Measurements from ENCODE around the gene HMGN4.
"Not testable (repeated sequence)": the region's sequence is repeated elsewhere in the genome, so short reads cannot be mapped to it uniquely, and the experiment has no call there.

HMGN4 gene

GRCh38 chr6:26537846-26538571 is at the start of gene HMGN4:
TSS of gene HMGN4 (plus strand) at chr6:26538366. CDS start at chr6:26545207, 6,841 bp downstream.
- DNase-seq (ENCODE audit: low read depth in 3 of 3, low spot score in 1 of 3): peak; percentile 55 to 71 (median 60)

- DNase-seq (ENCODE audit: low read depth in 3 of 3, low spot score in 1 of 3): no peak
Observed at GRCh38 chr6:26489996-26490964, 47.9 kb upstream of the HMGN4 start.

- DNase-seq (ENCODE audit: low read depth in 3 of 3, low spot score in 1 of 3): no peak
Observed at GRCh38 chr6:26491604-26492003, 46.6 kb upstream of the HMGN4 start.

GRCh38 chr6:26493258-26493657 is 44.9 kb upstream of the HMGN4 start:
- no peak for DNase-seq (ENCODE audit: low read depth in 3 of 3, low spot score in 1 of 3)

- no peak for DNase-seq (ENCODE audit: low read depth in 3 of 3, low spot score in 1 of 3)
Observed at GRCh38 chr6:26494117-26494516, 44.0 kb upstream of the HMGN4 start.

GRCh38 chr6:26495281-26495680 is 42.9 kb upstream of the HMGN4 start:
- DNase-seq (ENCODE audit: low read depth in 3 of 3, low spot score in 1 of 3): no peak

GRCh38 chr6:26497610-26498009 is 40.6 kb upstream of the HMGN4 start:
- no peak for DNase-seq (ENCODE audit: low read depth in 3 of 3, low spot score in 1 of 3)

- no peak for DNase-seq (ENCODE audit: low read depth in 3 of 3, low spot score in 1 of 3)
Observed at GRCh38 chr6:26500102-26500501, 38.1 kb upstream of the HMGN4 start, which contains the start of gene BTN1A1. TSS of gene BTN1A1 (plus strand) at chr6:26500303. CDS start at chr6:26501287, 984 bp downstream.

GRCh38 chr6:26501482-26501986 is 36.6 kb upstream of the HMGN4 start:
- peak in 1 of 3 donors; percentile 8 for DNase-seq (ENCODE audit: low read depth in 3 of 3, low spot score in 1 of 3)

GRCh38 chr6:26502165-26502564 is 36.0 kb upstream of the HMGN4 start:
- DNase-seq (ENCODE audit: low read depth in 3 of 3, low spot score in 1 of 3): no peak

- DNase-seq (ENCODE audit: low read depth in 3 of 3, low spot score in 1 of 3): no peak
Observed at GRCh38 chr6:26502626-26503025, 35.5 kb upstream of the HMGN4 start.

- no peak for DNase-seq (ENCODE audit: low read depth in 3 of 3, low spot score in 1 of 3)
Observed at GRCh38 chr6:26507658-26508057, 30.5 kb upstream of the HMGN4 start.

- not testable (repeated sequence) for DNase-seq (ENCODE audit: low read depth in 3 of 3, low spot score in 1 of 3)
Observed at GRCh38 chr6:26511033-26511432, 27.1 kb upstream of the HMGN4 start.

- no peak for DNase-seq (ENCODE audit: low read depth in 3 of 3, low spot score in 1 of 3)
Observed at GRCh38 chr6:26514984-26515383, 23.2 kb upstream of the HMGN4 start.

- DNase-seq (ENCODE audit: low read depth in 3 of 3, low spot score in 1 of 3): no peak
Observed at GRCh38 chr6:26516481-26517427, 21.4 kb upstream of the HMGN4 start.

GRCh38 chr6:26519359-26519758 is 18.8 kb upstream of the HMGN4 start:
- DNase-seq (ENCODE audit: low read depth in 3 of 3, low spot score in 1 of 3): no peak

GRCh38 chr6:26520237-26520849 is 17.8 kb upstream of the HMGN4 start:
- no peak for DNase-seq (ENCODE audit: low read depth in 3 of 3, low spot score in 1 of 3)

GRCh38 chr6:26520850-26521599 is 17.1 kb upstream of the HMGN4 start:
- DNase-seq (ENCODE audit: low read depth in 3 of 3, low spot score in 1 of 3): peak; percentile 73 to 77 (median 74)

- peak; percentile 18 to 51 (median 39) for DNase-seq (ENCODE audit: low read depth in 3 of 3, low spot score in 1 of 3)
Observed at GRCh38 chr6:26521600-26522391, 16.4 kb upstream of the HMGN4 start.
